ENCODE results near the gene DHX8.

DNA sequence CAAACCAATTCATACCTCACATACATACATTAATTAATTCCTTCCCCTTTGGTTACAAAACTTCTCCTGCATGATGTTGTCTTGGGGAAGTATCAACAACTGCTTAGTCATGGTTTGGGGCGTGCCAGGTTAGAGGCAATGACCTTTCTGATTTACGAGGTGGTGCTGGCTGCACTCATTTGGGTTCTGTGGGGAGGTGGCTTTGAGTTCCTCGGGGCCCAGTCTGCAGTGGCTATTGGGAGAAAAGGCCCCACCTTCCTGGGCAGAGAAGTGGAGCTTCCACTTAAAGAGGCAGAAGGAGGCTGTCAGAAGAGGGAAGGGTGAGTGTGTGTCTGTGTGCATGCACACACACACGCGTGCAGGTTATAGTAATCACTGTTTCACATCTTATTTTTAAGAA lies 72.5 kb downstream of the DHX8 start:
- TF ChIP-seq, protein P1, sequence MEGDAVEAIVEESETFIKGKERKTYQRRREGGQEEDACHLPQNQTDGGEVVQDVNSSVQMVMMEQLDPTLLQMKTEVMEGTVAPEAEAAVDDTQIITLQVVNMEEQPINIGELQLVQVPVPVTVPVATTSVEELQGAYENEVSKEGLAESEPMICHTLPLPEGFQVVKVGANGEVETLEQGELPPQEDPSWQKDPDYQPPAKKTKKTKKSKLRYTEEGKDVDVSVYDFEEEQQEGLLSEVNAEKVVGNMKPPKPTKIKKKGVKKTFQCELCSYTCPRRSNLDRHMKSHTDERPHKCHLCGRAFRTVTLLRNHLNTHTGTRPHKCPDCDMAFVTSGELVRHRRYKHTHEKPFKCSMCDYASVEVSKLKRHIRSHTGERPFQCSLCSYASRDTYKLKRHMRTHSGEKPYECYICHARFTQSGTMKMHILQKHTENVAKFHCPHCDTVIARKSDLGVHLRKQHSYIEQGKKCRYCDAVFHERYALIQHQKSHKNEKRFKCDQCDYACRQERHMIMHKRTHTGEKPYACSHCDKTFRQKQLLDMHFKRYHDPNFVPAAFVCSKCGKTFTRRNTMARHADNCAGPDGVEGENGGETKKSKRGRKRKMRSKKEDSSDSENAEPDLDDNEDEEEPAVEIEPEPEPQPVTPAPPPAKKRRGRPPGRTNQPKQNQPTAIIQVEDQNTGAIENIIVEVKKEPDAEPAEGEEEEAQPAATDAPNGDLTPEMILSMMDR (IDR thresholded peaks at IDR 0.05), result no peak
- TF ChIP-seq POLR2A (IDR thresholded peaks at IDR 0.05) (no peak), POLR2AphosphoS5 (IDR thresholded peaks at IDR 0.05) (no peak)
